HS-27A (cell line): Measurements from ENCODE around the gene NOL6.
"Not testable (repeated sequence)": the region's sequence is repeated elsewhere in the genome, so short reads cannot be mapped to it uniquely, and the experiment has no call there.

Source experiments
- DNase-seq: peaks from one replicate; pipeline ENCODE4 v3.0.0-alpha.2; 2012; ENCODE audit warnings: low read depth, missing footprints

Gene NOL6

GRCh38 chr9:33431420-33431819 lies 42.3 kb downstream of the NOL6 start:
- no peak for DNase-seq

- no peak for DNase-seq
These were observed 42.8 kb downstream of the NOL6 start for GRCh38 chr9:33430942-33431341.

GRCh38 chr9:33429256-33429985 lies 44.3 kb downstream of the NOL6 start:
- DNase-seq: no peak

- DNase-seq: no peak
These were observed 46.9 kb downstream of the NOL6 start for GRCh38 chr9:33426843-33427293.

- DNase-seq: no peak
These were observed 48.6 kb downstream of the NOL6 start for GRCh38 chr9:33425128-33425533.

GRCh38 chr9:33424492-33424891 lies 49.2 kb downstream of the NOL6 start:
- not testable (repeated sequence) for DNase-seq

- not testable (repeated sequence) for DNase-seq
These were observed 49.7 kb downstream of the NOL6 start for GRCh38 chr9:33424043-33424442.

GRCh38 chr9:33419708-33420303 lies 53.9 kb downstream of the NOL6 start:
- DNase-seq: no peak

- DNase-seq: no peak
These were observed 55.6 kb downstream of the NOL6 start for GRCh38 chr9:33418090-33418489.

GRCh38 chr9:33416996-33417395 lies 56.7 kb downstream of the NOL6 start:
- no peak for DNase-seq

- peak; percentile 45 for DNase-seq
These were observed 58.2 kb downstream of the NOL6 start for GRCh38 chr9:33415501-33416038.

GRCh38 chr9:33414889-33415500 lies 58.7 kb downstream of the NOL6 start:
- no peak for DNase-seq

- no peak for DNase-seq
These were observed 59.5 kb downstream of the NOL6 start for GRCh38 chr9:33414268-33414667.
